Lung (tissue), 12 donors: Measurements from ENCODE around the gene OLIG1. TPM values are rescaled to one million over a fixed set of nuclear protein-coding genes. Genes with fewer than 3 reads are reported as not detected.

Source experiments
- ATAC-seq: fragments of 200-7000 bp; cut with Tn5 transposase; one replicate; pipeline ENCODE4 v1.9.1; 2020; ENCODE audit warnings: moderate number of reproducible peaks; ENCODE audit not compliant: insufficient read depth, low FRiP score
- DNase-seq, 3 donors: peaks; one replicate each; pipeline ENCODE4 v3.0.0-alpha.2; 2013 to 2017
- H3K27ac ChIP-seq, 2 donors: one replicate each; pipeline ENCODE4 v1.5.1; 2013; ENCODE audit warnings: mild to moderate bottlenecking in 2 of 2, moderate library complexity in 2 of 2, control low read depth in 1 of 2, inconsistent platforms in 1 of 2, low read depth in 1 of 2, low read length in 1 of 2
- H3K27me3 ChIP-seq, 3 donors: one replicate each; pipeline ENCODE4 v1.5.1; 2013; ENCODE audit warnings: low read length in 2 of 3; ENCODE audit not compliant: control insufficient read depth in 3 of 3, insufficient read depth in 3 of 3
- H3K36me3 ChIP-seq, 4 donors: one replicate each; pipeline ENCODE4 v1.5.1; 2013; ENCODE audit warnings: low read length in 4 of 4, mild to moderate bottlenecking in 1 of 4, moderate library complexity in 1 of 4; ENCODE audit not compliant: control insufficient read depth in 4 of 4, insufficient read depth in 4 of 4
- H3K4me1 ChIP-seq, 5 donors: one replicate each; pipeline ENCODE4 v1.5.1; 2013; ENCODE audit warnings: low read length in 5 of 5, mild to moderate bottlenecking in 2 of 5, moderate library complexity in 1 of 5; ENCODE audit not compliant: control insufficient read depth in 5 of 5, insufficient read depth in 5 of 5
- H3K4me3 ChIP-seq: one replicate; pipeline ENCODE4 v1.5.1; 2013; ENCODE audit warnings: mild to moderate bottlenecking, control low read depth, moderate library complexity
- H3K9ac ChIP-seq, 2 donors: one replicate each; pipeline ENCODE4 v1.5.1; 2013; ENCODE audit warnings: low read length in 2 of 2, control low read depth in 1 of 2; ENCODE audit not compliant: insufficient read depth in 1 of 2
- H3K9me3 ChIP-seq, 4 donors: one replicate each; pipeline ENCODE4 v1.5.1; 2013; ENCODE audit warnings: low read length in 3 of 4, mild to moderate bottlenecking in 1 of 4, moderate library complexity in 1 of 4; ENCODE audit not compliant: control insufficient read depth in 4 of 4, insufficient read depth in 3 of 4
- CTCF ChIP-seq: IDR thresholded peaks from 2 replicates; pipeline ENCODE4 v1.5.1; 2012; ENCODE audit warnings: mild to moderate bottlenecking; ENCODE audit errors: control extremely low read depth, extremely low read depth
- WGBS, 2 donors: extraction: QIAGEN DNeasy Blood & Tissue Kit; methylation state at CpG; one replicate each; pipeline ENCODE4 v1.1.7; 2013; 5-methylcytosine and 5-hydroxymethylcytosine counted together
- polyA plus RNA-seq, 2 donors: library from polyadenylated mRNA; stranded (reverse); fragments of 200-250 nt; gene quantifications; one replicate each; pipeline ENCODE4 v1.2.1, GENCODE V29; 2013
- total RNA-seq, 2 donors: library from RNA; depleted of rRNA in 1 of 2; stranded (reverse); fragments of >200 nt in 1 of 2; gene quantifications; one replicate each; pipeline ENCODE4 v1.2.1, GENCODE V29; 2014 to 2021
- donor health status: control.
- donor health status: control.
- donor health status: Bipolar disorder and iron deficiency.
- donor health status: healthy.
- donor health status: DM: yes; HTN: yes; CAD: no.

Gene OLIG1
- total and polyA plus RNA-seq, 4 donors, result 1.2 to 4.1 (median 1.7) TPM

GRCh38 chr21:33075128-33075527, 5.2 kb downstream of the OLIG1 start:
- DNase-seq (peak; percentile 56 to 75 (median 66)), ATAC-seq (no peak)
- H3K9ac ChIP-seq, result no peak overlapping the region
- H3K36me3 ChIP-seq, result no peaks in the 10 kb centered on the region
- TF ChIP-seq CTCF, result no peak
- H3K27ac ChIP-seq, result no peak overlapping the region
- H3K9me3 ChIP-seq, result no peaks in the 10 kb centered on the region
- peaks cover 2 to 18% (median 5%) of the 10 kb centered on the region in 5 donors for H3K4me1 ChIP-seq
- WGBS, 2 donors, result 28 to 39% methylated on average over 9 of the region's 9 CpGs
- no peak overlapping the region for H3K4me3 ChIP-seq
- peaks cover 7 to 71% (median 54%) of the 10 kb centered on the region in 3 donors for H3K27me3 ChIP-seq

GRCh38 chr21:33075596-33076195, 5.8 kb downstream of the OLIG1 start:
- Histone ChIP-seq H3K9me3 (no peaks in the 10 kb centered on the region), H3K4me1 (peaks cover 2 to 15% (median 5%) of the 10 kb centered on the region in 5 donors), H3K9ac (no peak overlapping the region), H3K27ac (no peak overlapping the region), H3K36me3 (no peaks in the 10 kb centered on the region), H3K4me3 (no peak overlapping the region), H3K27me3 (peaks cover 3 to 71% (median 58%) of the 10 kb centered on the region in 3 donors)
- ATAC-seq (no peak), DNase-seq (no peak)
- no peak for TF ChIP-seq CTCF
- WGBS, 2 donors, result 58 to 74% methylated on average over 11 of the region's 11 CpGs

GRCh38 chr21:33076600-33077329, 6.8 kb downstream of the OLIG1 start:
- no peak overlapping the region for H3K9ac ChIP-seq
- DNase-seq (no peak), ATAC-seq (no peak)
- TF ChIP-seq CTCF, result no peak
- 85 to 90% methylated on average over 11 of the region's 11 CpGs for WGBS, 2 donors
- H3K27ac ChIP-seq, result no peak overlapping the region
- peaks cover 0 to 5% (median 2%) of the 10 kb centered on the region in 5 donors for H3K4me1 ChIP-seq
- no peaks in the 10 kb centered on the region for H3K36me3 ChIP-seq
- H3K27me3 ChIP-seq, result peaks cover 0 to 61% (median 54%) of the 10 kb centered on the region in 3 donors
- H3K9me3 ChIP-seq, result no peaks in the 10 kb centered on the region
- H3K4me3 ChIP-seq, result no peak overlapping the region
